ENCODE data around the gene CYBRD1. TPM values are rescaled to one million over a fixed set of nuclear protein-coding genes. Genes with fewer than 3 reads are reported as not detected.

CYBRD1 gene
- total and polyA plus RNA-seq, 3 donors from 2014 or later: 53.1 to 60.1 (median 53.5) TPM

DNA sequence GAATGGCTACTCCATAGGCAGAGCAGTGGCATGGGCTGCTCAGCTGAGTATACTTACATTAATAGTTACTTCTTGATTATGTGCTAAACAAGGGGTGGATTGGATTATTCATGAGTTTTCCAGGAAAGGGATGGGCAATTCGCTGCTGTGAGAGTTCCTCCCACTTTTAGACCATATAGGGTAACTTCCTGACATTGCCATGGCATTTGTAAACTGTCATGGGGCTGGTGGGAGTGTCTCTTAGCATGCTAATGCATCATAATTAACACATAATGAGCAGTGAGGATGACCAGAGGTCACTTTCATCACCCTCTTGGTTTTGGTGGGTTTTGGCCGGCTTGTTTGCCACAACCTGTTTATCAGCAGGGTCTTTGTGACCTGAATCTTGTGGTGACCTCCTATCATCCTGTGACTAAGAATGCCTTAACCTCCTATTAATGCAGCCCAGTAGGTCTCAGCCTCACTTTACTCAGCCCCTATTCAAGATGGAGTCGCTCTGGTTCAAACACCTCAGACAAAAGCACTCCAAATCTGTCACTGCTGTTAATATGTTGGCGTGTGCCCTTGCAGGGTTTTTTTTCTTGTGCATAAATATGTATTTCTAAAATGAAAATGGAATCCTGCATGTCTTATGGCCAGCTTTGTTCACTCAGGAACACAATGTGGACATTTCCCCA lies 56.0 kb downstream of the CYBRD1 start:
- H3K36me3 ChIP-seq (ENCODE audit: low read depth, missing control alignments): no peaks in the 10 kb centered on the region
- no peaks in the 10 kb centered on the region for H3K4me1 ChIP-seq
- no peak for DNase-seq
- no peaks in the 10 kb centered on the region for H3K27me3 ChIP-seq
- no peak overlapping the region for H3K4me3 ChIP-seq
- 90 to 96% methylated on average over 4 of the region's 4 CpGs for WGBS, 2 donors
- intact Hi-C loops (cut with DNase I; ENCODE audit: low total_unique reads): loop anchor here (10.0 kb wide), 1 partner anchor 537 kb away; no protein-coding TSS in a partner anchor
- H3K9me3 ChIP-seq: no peaks in the 10 kb centered on the region
- TF ChIP-seq POLR2A (IDR thresholded peaks at IDR 0.05) (no peak), CTCF (IDR thresholded peaks at IDR 0.05) (no peak)
- H3K27ac ChIP-seq: no peak overlapping the region

- TF ChIP-seq POLR2A (IDR thresholded peaks at IDR 0.05) (no peak), CTCF (IDR thresholded peaks at IDR 0.05) (no peak)
- 94 to 100% methylated on average over 1 of the region's 1 CpG for WGBS, 2 donors
- no peak overlapping the region for H3K27ac ChIP-seq
- H3K9me3 ChIP-seq: no peaks in the 10 kb centered on the region
- H3K4me3 ChIP-seq: no peak overlapping the region
- no peaks in the 10 kb centered on the region for H3K27me3 ChIP-seq
- intact Hi-C loops (cut with DNase I; ENCODE audit: low total_unique reads): loop anchor here (10.0 kb wide), 1 partner anchor 535 kb away; no protein-coding TSS in a partner anchor
- no peaks in the 10 kb centered on the region for H3K36me3 ChIP-seq (ENCODE audit: low read depth, missing control alignments)
- no peak for DNase-seq
- no peaks in the 10 kb centered on the region for H3K4me1 ChIP-seq
Observed at GRCh38 chr2:171579481-171579880, 57.2 kb downstream of the CYBRD1 start.

DNA sequence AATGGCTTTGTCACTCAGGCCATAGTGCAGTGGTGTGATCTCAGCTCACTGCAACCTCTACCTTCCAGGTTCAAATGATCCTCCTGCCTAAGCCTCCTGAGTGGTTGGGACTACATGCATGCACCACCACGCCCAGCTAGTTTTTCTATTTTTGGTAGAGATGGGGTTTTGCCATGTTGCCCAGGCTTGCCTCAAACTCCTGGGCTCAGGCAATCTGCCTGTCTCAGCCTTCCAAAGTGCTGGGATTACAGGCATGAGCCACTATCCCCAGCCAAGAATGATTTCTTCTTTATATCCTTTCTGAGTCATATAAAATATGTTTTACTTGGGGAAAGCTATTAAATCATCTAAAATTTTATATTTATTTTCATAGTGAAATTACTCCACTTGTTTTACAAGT lies 61.3 kb downstream of the CYBRD1 start:
- intact Hi-C loops (cut with DNase I; ENCODE audit: low total_unique reads): no loop called here
- TF ChIP-seq POLR2A (IDR thresholded peaks at IDR 0.05): no peak
- no peak for TF ChIP-seq CTCF (IDR thresholded peaks at IDR 0.05)
- Histone ChIP-seq H3K27ac (no peak overlapping the region), H3K9me3 (no peaks in the 10 kb centered on the region), H3K4me1 (no peaks in the 10 kb centered on the region), H3K27me3 (no peaks in the 10 kb centered on the region), H3K36me3 (ENCODE audit: low read depth, missing control alignments) (no peaks in the 10 kb centered on the region), H3K4me3 (no peak overlapping the region)
- DNase-seq: no peak
- 67 to 93% methylated on average over 1 of the region's 1 CpG for WGBS, 2 donors

- WGBS, 2 donors: 92 to 94% methylated on average over 1 of the region's 1 CpG
- Histone ChIP-seq H3K27me3 (no peaks in the 10 kb centered on the region), H3K4me1 (no peaks in the 10 kb centered on the region), H3K4me3 (no peak overlapping the region), H3K36me3 (ENCODE audit: low read depth, missing control alignments) (no peaks in the 10 kb centered on the region), H3K27ac (no peak overlapping the region), H3K9me3 (no peaks in the 10 kb centered on the region)
- DNase-seq: no peak
- TF ChIP-seq CTCF (IDR thresholded peaks at IDR 0.05) (no peak), POLR2A (IDR thresholded peaks at IDR 0.05) (no peak)
- intact Hi-C loops (cut with DNase I; ENCODE audit: low total_unique reads): no loop called here
Observed at GRCh38 chr2:171584001-171584400, 61.7 kb downstream of the CYBRD1 start.

GRCh38 chr2:171587132-171587531 lies 64.9 kb downstream of the CYBRD1 start:
- H3K27ac ChIP-seq: no peak overlapping the region
- intact Hi-C loops (cut with DNase I; ENCODE audit: low total_unique reads): no loop called here
- no peaks in the 10 kb centered on the region for H3K4me1 ChIP-seq
- DNase-seq: no peak
- no peaks in the 10 kb centered on the region for H3K9me3 ChIP-seq
- H3K27me3 ChIP-seq: no peaks in the 10 kb centered on the region
- no peak for TF ChIP-seq CTCF (IDR thresholded peaks at IDR 0.05)
- TF ChIP-seq POLR2A (IDR thresholded peaks at IDR 0.05): no peak
- WGBS, 2 donors: 86 to 88% methylated on average over 4 of the region's 4 CpGs
- no peak overlapping the region for H3K4me3 ChIP-seq
- no peaks in the 10 kb centered on the region for H3K36me3 ChIP-seq (ENCODE audit: low read depth, missing control alignments)

Data from testis (tissue), 3 donors.